Body of pancreas (tissue), 4 donors: Measurements from ENCODE around the gene RAPGEF5. TPM values are rescaled to one million over a fixed set of nuclear protein-coding genes. Genes with fewer than 3 reads are reported as not detected.

Experiments
- ATAC-seq: fragments of 150-250 bp; one replicate; pipeline ENCODE4 v1.9.1; 2016
- DNase-seq, 4 donors: peaks; one replicate each; pipeline ENCODE4 v3.0.0-alpha.2; 2019
- H3K27ac ChIP-seq, 4 donors: fragments of 200-600 bp; sonication (generic); 1 replicate in 3 of 4; 2 replicates in 1 of 4; pipeline versions ENCODE4 v1.5.1 to v1.6.1; 2016 to 2019; ENCODE audit warnings: mild to moderate bottlenecking in 1 of 4, mixed read lengths in 1 of 4, moderate library complexity in 1 of 4
- H3K27me3 ChIP-seq, 2 donors: fragments of 200-600 bp; sonication (generic); one replicate each; pipeline ENCODE4 v1.6.0; 2016; ENCODE audit warnings: mild to moderate bottlenecking in 1 of 2
- H3K36me3 ChIP-seq, 2 donors: fragments of 200-600 bp; sonication (generic); replicated peaks in 1 of 2; 2 replicates each; pipeline ENCODE4 v1.5.1; 2016; ENCODE audit warnings: low read depth in 2 of 2; ENCODE audit not compliant: insufficient read depth in 1 of 2
- H3K4me1 ChIP-seq: fragments of 200-600 bp; sonication (generic); one replicate; pipeline ENCODE4 v1.6.0; 2016
- H3K4me3 ChIP-seq, 2 donors: fragments of 200-600 bp; sonication (generic); 1 replicate in 1 of 2; 2 replicates in 1 of 2; pipeline ENCODE4 v1.5.1; 2016 to 2019
- H3K9me3 ChIP-seq, 3 donors: fragments of 200-600 bp; sonication (generic); 1 replicate in 2 of 3; 2 replicates in 1 of 3; pipeline ENCODE4 v1.5.1; 2016
- CTCF ChIP-seq, 7 experiments: fragments of 450-650 bp in 4 of 7; fragments of 200-600 bp in 3 of 7; sonication (generic) in 3 of 7; IDR thresholded peaks; one replicate each; pipeline ENCODE4 v1.5.1; 2016 to 2019; ENCODE audit warnings: antibody characterized with exemption in 7 of 7
- POLR2A ChIP-seq, 3 donors: fragments of 450-650 bp; IDR thresholded peaks; one replicate each; pipeline ENCODE4 v1.6.1; 2016; ENCODE audit warnings: antibody characterized with exemption in 3 of 3, mild to moderate bottlenecking in 2 of 3
- WGBS, 2 donors: methylation state at CpG; one replicate each; pipeline ENCODE4 v1.1.5; 2017; 5-methylcytosine and 5-hydroxymethylcytosine counted together
- intact Hi-C: fragments of 100-400 bp; cut with DNase I; formaldehyde crosslinking; loops from one replicate; pipeline ENCODE4 v1.15.1; 2023
- total RNA-seq, 2 donors: library from RNA; depleted of rRNA; stranded (reverse); fragments of >200 nt; gene quantifications; one replicate each; pipeline ENCODE4 v1.1.0, GENCODE V29; 2016

Gene RAPGEF5
- total RNA-seq, 2 donors from 2014 or later: 68.0 to 151 TPM

DNA sequence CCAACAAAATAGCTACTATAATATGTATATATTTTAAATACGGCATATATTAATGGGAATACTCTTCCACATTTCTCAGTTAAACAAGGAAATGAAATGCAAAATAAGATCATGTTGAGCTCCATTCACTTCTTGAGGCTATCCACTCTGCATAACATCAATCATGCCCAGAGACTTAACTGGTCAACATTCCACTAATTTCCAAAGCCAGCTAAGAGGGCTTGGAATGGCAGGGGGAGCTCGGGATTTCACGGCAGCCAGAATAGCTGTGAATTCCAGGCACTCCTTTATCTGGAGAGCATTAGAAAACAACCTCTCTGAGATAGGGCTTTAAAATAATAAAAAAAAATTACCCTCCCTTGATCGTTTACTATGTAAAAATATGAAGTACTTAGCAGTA, 216.4 kb downstream of the RAPGEF5 start:
- intact Hi-C loops: no loop called here
- TF ChIP-seq CTCF (IDR thresholded peaks at IDR 0.05) (no peak), POLR2A (IDR thresholded peaks at IDR 0.05) (no peak)
- Histone ChIP-seq H3K36me3 (peaks cover 7 to 15% of the 10 kb centered on the region in 2 donors), H3K27me3 (no peaks in the 10 kb centered on the region), H3K4me1 (no peaks in the 10 kb centered on the region), H3K4me3 (no peak overlapping the region), H3K9me3 (no peaks in the 10 kb centered on the region), H3K27ac (no peak overlapping the region)
- ATAC-seq (no peak), DNase-seq (no peak)
- WGBS, 2 donors: 72 to 76% methylated on average over 4 of the region's 4 CpGs

GRCh38 chr7:22138886-22139285, 218.1 kb downstream of the RAPGEF5 start:
- intact Hi-C loops: no loop called here
- Histone ChIP-seq H3K36me3 (peaks cover 3 to 16% of the 10 kb centered on the region in 2 donors), H3K27ac (no peak overlapping the region), H3K27me3 (no peaks in the 10 kb centered on the region), H3K4me1 (no peaks in the 10 kb centered on the region), H3K9me3 (no peaks in the 10 kb centered on the region), H3K4me3 (no peak overlapping the region)
- TF ChIP-seq CTCF (IDR thresholded peaks at IDR 0.05): no peak
- TF ChIP-seq POLR2A (IDR thresholded peaks at IDR 0.05): no peak
- WGBS, 2 donors: 80 to 87% methylated on average over 5 of the region's 5 CpGs
- no peak for DNase-seq
- ATAC-seq: no peak

GRCh38 chr7:22138106-22138505, 218.8 kb downstream of the RAPGEF5 start:
- no peak for TF ChIP-seq POLR2A (IDR thresholded peaks at IDR 0.05)
- no peak for TF ChIP-seq CTCF (IDR thresholded peaks at IDR 0.05)
- Histone ChIP-seq H3K4me1 (no peaks in the 10 kb centered on the region), H3K9me3 (no peaks in the 10 kb centered on the region), H3K27ac (no peak overlapping the region), H3K27me3 (no peaks in the 10 kb centered on the region), H3K4me3 (no peak overlapping the region), H3K36me3 (peaks cover 3 to 16% of the 10 kb centered on the region in 2 donors)
- WGBS, 2 donors: 81 to 86% methylated on average over 5 of the region's 5 CpGs
- intact Hi-C loops: no loop called here
- ATAC-seq (no peak), DNase-seq (no peak)

DNA sequence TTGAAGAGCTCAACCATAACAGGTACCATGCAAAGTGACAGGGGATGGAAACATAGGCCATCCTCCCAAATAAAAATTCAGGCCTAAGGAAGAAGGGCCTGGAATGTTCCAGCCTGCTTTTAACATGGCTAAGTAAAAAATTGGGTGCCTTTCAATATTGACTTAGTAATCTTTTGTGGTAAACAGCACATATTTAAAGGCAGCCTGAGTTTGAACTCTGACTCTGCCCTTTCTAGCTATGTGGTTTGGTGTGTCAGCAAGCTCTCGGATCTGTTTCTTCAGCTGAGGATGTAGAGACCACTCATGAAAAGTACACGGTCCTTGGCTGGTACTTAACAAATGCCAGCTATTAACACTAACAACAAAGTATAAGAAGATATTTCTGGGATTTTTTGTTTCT, 219.5 kb downstream of the RAPGEF5 start:
- no peak overlapping the region for H3K27ac ChIP-seq
- ATAC-seq: no peak

More for the DNA sequence above, 219.5 kb downstream of the RAPGEF5 start:
- H3K4me1 ChIP-seq: no peaks in the 10 kb centered on the region
- no peaks in the 10 kb centered on the region for H3K9me3 ChIP-seq
- 43 to 48% methylated on average over 2 of the region's 2 CpGs for WGBS, 2 donors
- no peaks in the 10 kb centered on the region for H3K27me3 ChIP-seq
- intact Hi-C loops: no loop called here
- DNase-seq: no peak
- no peak overlapping the region for H3K4me3 ChIP-seq
- TF ChIP-seq POLR2A (IDR thresholded peaks at IDR 0.05): no peak
- no peak for TF ChIP-seq CTCF (IDR thresholded peaks at IDR 0.05)
- H3K36me3 ChIP-seq: peaks cover 3 to 21% of the 10 kb centered on the region in 2 donors
